Neural progenitor cell (in vitro differentiated cells): ENCODE results near the gene SH3TC1. TPM values are rescaled to one million over a fixed set of nuclear protein-coding genes. Genes with fewer than 3 reads are reported as not detected.
A peak's percentile ranks its signal among the peaks of the same experiment; 100 is the strongest.

Source experiments
- DNase-seq: peaks from one replicate; pipeline ENCODE4 v3.0.0-alpha.2; 2016; ENCODE audit warnings: low spot score
- H2AFZ ChIP-seq: fragments of 200-600 bp; sonication (generic); replicated peaks from 2 replicates; pipeline ENCODE4 v1.6.1; 2016; ENCODE audit warnings: antibody characterized with exemption
- H3F3A ChIP-seq: fragments of 200-600 bp; sonication (generic); 2 replicates; pipeline ENCODE4 v1.6.1; 2016; ENCODE audit warnings: antibody characterized with exemption, low read depth
- H3K27ac ChIP-seq: fragments of 200-600 bp; sonication (generic); 2 replicates; pipeline ENCODE4 v1.5.1; 2016; ENCODE audit warnings: mild to moderate bottlenecking
- H3K27me3 ChIP-seq: fragments of 200-600 bp; sonication (generic); 2 replicates; pipeline ENCODE4 v1.6.1; 2016; ENCODE audit warnings: mild to moderate bottlenecking, moderate library complexity
- H3K36me3 ChIP-seq: fragments of 200-600 bp; sonication (generic); 2 replicates; pipeline ENCODE4 v1.5.1; 2016
- H3K4me1 ChIP-seq: fragments of 200-600 bp; sonication (generic); 2 replicates; pipeline ENCODE4 v1.6.1; 2016; ENCODE audit warnings: mixed run types
- H3K4me2 ChIP-seq: fragments of 200-600 bp; sonication (generic); 2 replicates; pipeline ENCODE4 v1.6.1; 2016
- H3K4me3 ChIP-seq: fragments of 200-600 bp; sonication (generic); 2 replicates; pipeline ENCODE4 v1.5.1; 2016
- H3K79me2 ChIP-seq: fragments of 200-600 bp; sonication (generic); 2 replicates; pipeline ENCODE4 v1.6.1; 2016; ENCODE audit warnings: low read depth
- H3K9ac ChIP-seq: fragments of 200-600 bp; sonication (generic); 2 replicates; pipeline ENCODE4 v1.6.1; 2016
- H3K9me3 ChIP-seq: fragments of 200-600 bp; sonication (generic); 2 replicates; pipeline ENCODE4 v1.5.1; 2016; ENCODE audit warnings: low read depth
- H4K20me1 ChIP-seq: fragments of 200-600 bp; sonication (generic); 2 replicates; pipeline ENCODE4 v1.6.1; 2016; ENCODE audit warnings: low read depth
- H3K27ac Mint-ChIP-seq: 3 replicates; pipeline ENCODE4 v1.8.0; 2021; ENCODE audit warnings: mixed read lengths
- H3K27me3 Mint-ChIP-seq: 2 replicates; pipeline ENCODE4 v1.8.0; 2022; ENCODE audit warnings: low read depth, mild to moderate bottlenecking, inconsistent platforms, moderate library complexity, mixed read lengths; ENCODE audit not compliant: insufficient read depth
- H3K36me3 Mint-ChIP-seq: 3 replicates; pipeline ENCODE4 v1.8.0; 2021; ENCODE audit warnings: mixed read lengths
- H3K4me1 Mint-ChIP-seq: 3 replicates; pipeline ENCODE4 v1.8.0; 2021; ENCODE audit warnings: mixed read lengths
- H3K4me3 Mint-ChIP-seq: 3 replicates; pipeline ENCODE4 v1.8.0; 2021; ENCODE audit warnings: mild to moderate bottlenecking, moderate library complexity, mixed read lengths
- H3K9me3 Mint-ChIP-seq: 3 replicates; pipeline ENCODE4 v1.8.0; 2020; ENCODE audit warnings: mixed read lengths
- CTCF ChIP-seq: fragments of 200-600 bp; sonication (generic); IDR thresholded peaks from 2 replicates; pipeline ENCODE4 v1.5.1; 2017; ENCODE audit warnings: antibody characterized with exemption, mild to moderate bottlenecking
- EZH2 ChIP-seq: fragments of 200-600 bp; sonication (generic); IDR thresholded peaks from 2 replicates; pipeline ENCODE4 v1.6.1; 2017; ENCODE audit warnings: antibody characterized with exemption, mild to moderate bottlenecking, moderate library complexity
- EZH2phosphoT487 ChIP-seq: fragments of 200-600 bp; sonication (generic); IDR thresholded peaks from 2 replicates; pipeline ENCODE4 v1.6.1; 2017; ENCODE audit warnings: antibody characterized with exemption
- total RNA-seq: library from RNA; depleted of rRNA; stranded (reverse); fragments of >200 nt; gene quantifications from 2 replicates; pipeline ENCODE4 v1.2.3, GENCODE V29; 2015; ENCODE audit warnings: low replicate concordance

The SH3TC1 gene
- total RNA-seq, 1 donor from 2014 or later = 0.22 TPM

- Mint-ChIP-seq H3K27ac (peak overlapping the region; percentile 32), H3K9me3 (peaks cover 2% of the 10 kb centered on the region), H3K27me3 (peaks cover 7% of the 10 kb centered on the region), H3K4me1 (peaks cover 25% of the 10 kb centered on the region), H3K36me3 (no peaks in the 10 kb centered on the region), H3K4me3 (no peak overlapping the region)
- no peaks in the 10 kb centered on the region for H4K20me1 ChIP-seq
- no peak overlapping the region for H2AFZ ChIP-seq
- no peaks in the 10 kb centered on the region for H3K27me3 ChIP-seq
- H3K79me2 ChIP-seq = no peaks in the 10 kb centered on the region
- H3K4me1 ChIP-seq = no peaks in the 10 kb centered on the region
- no peaks in the 10 kb centered on the region for H3K36me3 ChIP-seq
- H3K4me3 ChIP-seq = no peak overlapping the region
- H3K27ac ChIP-seq = no peak overlapping the region
- no peak for DNase-seq
- no peaks in the 10 kb centered on the region for H3F3A ChIP-seq
- TF ChIP-seq CTCF (no peak), EZH2phosphoT487 (no peak), EZH2 (no peak)
- no peak overlapping the region for H3K4me2 ChIP-seq
- no peaks in the 10 kb centered on the region for H3K9me3 ChIP-seq
- no peak overlapping the region for H3K9ac ChIP-seq
Measured at GRCh38 chr4:8254076-8254475, 55.0 kb downstream of the SH3TC1 start.

GRCh38 chr4:8255698-8256441, 56.8 kb downstream of the SH3TC1 start:
- Mint-ChIP-seq H3K4me3 (no peak overlapping the region), H3K4me1 (peaks cover 29% of the 10 kb centered on the region), H3K36me3 (no peaks in the 10 kb centered on the region), H3K27me3 (peaks cover 3% of the 10 kb centered on the region), H3K27ac (peak overlapping the region; percentile 69), H3K9me3 (peaks cover 2% of the 10 kb centered on the region)
- Histone ChIP-seq H3K4me3 (no peak overlapping the region), H3K27ac (no peak overlapping the region), H3K4me1 (no peaks in the 10 kb centered on the region), H3K27me3 (no peaks in the 10 kb centered on the region), H3F3A (no peaks in the 10 kb centered on the region), H4K20me1 (no peaks in the 10 kb centered on the region), H3K36me3 (no peaks in the 10 kb centered on the region), H3K4me2 (no peak overlapping the region), H2AFZ (no peak overlapping the region), H3K9ac (no peak overlapping the region), H3K9me3 (no peaks in the 10 kb centered on the region), H3K79me2 (no peaks in the 10 kb centered on the region)
- DNase-seq = no peak
- no peak for TF ChIP-seq EZH2

GRCh38 chr4:8257854-8258253, 58.8 kb downstream of the SH3TC1 start:
- no peak for DNase-seq
- no peaks in the 10 kb centered on the region for H3K4me1 ChIP-seq
- H3K27me3 ChIP-seq = no peaks in the 10 kb centered on the region
- peaks cover 3% of the 10 kb centered on the region for H3K27me3 Mint-ChIP-seq
- H3K9ac ChIP-seq = no peak overlapping the region
- no peak overlapping the region for H3K27ac ChIP-seq
- H4K20me1 ChIP-seq = no peaks in the 10 kb centered on the region
- peaks cover 2% of the 10 kb centered on the region for H3K9me3 Mint-ChIP-seq
- H3K36me3 ChIP-seq = no peaks in the 10 kb centered on the region
- H3K36me3 Mint-ChIP-seq = no peaks in the 10 kb centered on the region
- H3K4me1 Mint-ChIP-seq = peaks cover 26% of the 10 kb centered on the region
- no peaks in the 10 kb centered on the region for H3K9me3 ChIP-seq
- H3K4me3 Mint-ChIP-seq = no peak overlapping the region
- no peak overlapping the region for H3K4me2 ChIP-seq
- H3K79me2 ChIP-seq = no peaks in the 10 kb centered on the region
- H3K4me3 ChIP-seq = no peak overlapping the region
- no peak overlapping the region for H2AFZ ChIP-seq
- no peaks in the 10 kb centered on the region for H3F3A ChIP-seq
- TF ChIP-seq CTCF = no peak
- TF ChIP-seq EZH2 = no peak
- no peak for TF ChIP-seq EZH2phosphoT487
- no peak overlapping the region for H3K27ac Mint-ChIP-seq

GRCh38 chr4:8258552-8259212, 59.6 kb downstream of the SH3TC1 start:
- no peak for TF ChIP-seq EZH2phosphoT487
- no peak for TF ChIP-seq EZH2
- TF ChIP-seq CTCF = no peak
- Mint-ChIP-seq H3K27me3 (peaks cover 5% of the 10 kb centered on the region), H3K36me3 (no peaks in the 10 kb centered on the region), H3K27ac (no peak overlapping the region), H3K9me3 (peaks cover 3% of the 10 kb centered on the region), H3K4me1 (peaks cover 33% of the 10 kb centered on the region), H3K4me3 (no peak overlapping the region)
- Histone ChIP-seq H3K27ac (no peak overlapping the region), H3K4me2 (no peak overlapping the region), H2AFZ (no peak overlapping the region), H3K4me3 (no peak overlapping the region), H3K9me3 (no peaks in the 10 kb centered on the region), H4K20me1 (no peaks in the 10 kb centered on the region), H3K4me1 (no peaks in the 10 kb centered on the region), H3K27me3 (no peaks in the 10 kb centered on the region), H3K9ac (no peak overlapping the region), H3K36me3 (no peaks in the 10 kb centered on the region), H3F3A (no peaks in the 10 kb centered on the region), H3K79me2 (no peaks in the 10 kb centered on the region)
- no peak for DNase-seq
